LHCN-M2 (cell line): ENCODE data around the gene PCDHGA3. TPM values are rescaled to one million over a fixed set of nuclear protein-coding genes. Genes with fewer than 3 reads are reported as not detected.
"Not testable (repeated sequence)": the region's sequence is repeated elsewhere in the genome, so short reads cannot be mapped to it uniquely, and the experiment has no call there.

Source experiments
- DNase-seq: peaks from one replicate; pipeline ENCODE4 v3.0.0-alpha.2; 2012; ENCODE audit warnings: low read depth
- total RNA-seq: library from RNA; depleted of rRNA; stranded (reverse); fragments of >200 nt; gene quantifications from 2 replicates; pipeline ENCODE4 v1.2.3, GENCODE V29; 2014

Gene PCDHGA3
- total RNA-seq, 1 experiment from 2014 or later, result 0.57 TPM

GRCh38 chr5:141346017-141346416 lies 2.4 kb downstream of the PCDHGA3 start:
- DNase-seq, result not testable (repeated sequence)

- DNase-seq, result peak; percentile 74
These were observed 6.4 kb downstream of the PCDHGA3 start, which contains the start of gene PCDHGB1 for GRCh38 chr5:141349917-141350619. TSS of gene PCDHGB1 (plus strand) at chr5:141350099. CDS start at chr5:141350261, 162 bp downstream.

- no peak for DNase-seq
These were observed 8.0 kb downstream of the PCDHGA3 start for GRCh38 chr5:141351591-141351990.

GRCh38 chr5:141354900-141355469 lies 11.4 kb downstream of the PCDHGA3 start, which contains the start of gene PCDHGA4:
TSS of gene PCDHGA4 (plus strand) at chr5:141355021. CDS start at chr5:141355108, 87 bp downstream.
- DNase-seq, result peak; percentile 12

- DNase-seq, result no peak
These were observed 12.0 kb downstream of the PCDHGA3 start for GRCh38 chr5:141355641-141356040.

- no peak for DNase-seq
These were observed 12.5 kb downstream of the PCDHGA3 start for GRCh38 chr5:141356133-141356532.

GRCh38 chr5:141356950-141357349 lies 13.3 kb downstream of the PCDHGA3 start:
- no peak for DNase-seq

GRCh38 chr5:141359790-141360426 lies 16.3 kb downstream of the PCDHGA3 start, which contains the start of gene PCDHGB2:
TSS of gene PCDHGB2 (plus strand) at chr5:141359994. CDS start at chr5:141360136, 142 bp downstream.
- DNase-seq, result peak; percentile 73

GRCh38 chr5:141360685-141361084 lies 17.1 kb downstream of the PCDHGA3 start:
- DNase-seq, result no peak

GRCh38 chr5:141362719-141363118 lies 19.1 kb downstream of the PCDHGA3 start:
- DNase-seq, result no peak

- DNase-seq, result no peak
These were observed 20.5 kb downstream of the PCDHGA3 start, which contains the start of gene PCDHGA5 for GRCh38 chr5:141363952-141364660. TSS of gene PCDHGA5 (plus strand) at chr5:141364162. CDS start at chr5:141364331, 169 bp downstream.

- DNase-seq, result no peak
These were observed 22.6 kb downstream of the PCDHGA3 start for GRCh38 chr5:141366016-141366896.

GRCh38 chr5:141369994-141370848 lies 26.6 kb downstream of the PCDHGA3 start, which contains the start of gene PCDHGB3:
TSS of gene PCDHGB3 (plus strand) at chr5:141370242. CDS start at chr5:141370395, 153 bp downstream.
- DNase-seq, result no peak

- no peak for DNase-seq
These were observed 28.2 kb downstream of the PCDHGA3 start for GRCh38 chr5:141371572-141372475.

GRCh38 chr5:141373673-141374317 lies 30.2 kb downstream of the PCDHGA3 start, which contains the start of gene PCDHGA6:
TSS of gene PCDHGA6 (plus strand) at chr5:141373891. CDS start at chr5:141374084, 193 bp downstream.
- DNase-seq, result no peak

GRCh38 chr5:141374627-141375026 lies 31.0 kb downstream of the PCDHGA3 start:
- DNase-seq, result no peak

GRCh38 chr5:141375444-141376155 lies 32.0 kb downstream of the PCDHGA3 start:
- not testable (repeated sequence) for DNase-seq
